Natural killer cell (primary cell): ENCODE measurements around the gene ARHGEF18. TPM values are rescaled to one million over a fixed set of nuclear protein-coding genes. Genes with fewer than 3 reads are reported as not detected.

Source experiments
- ATAC-seq, 3 donors: fragments of 150-1000 bp in 2 of 3; fragments of 200-7000 bp in 1 of 3; cut with Tn5 transposase; 1 replicate in 1 of 3; 2 replicates in 2 of 3; pipeline ENCODE4 v1.10.0; 2021; ENCODE audit warnings: mild to moderate bottlenecking in 2 of 3, moderate library complexity in 2 of 3
- DNase-seq, 2 donors: peaks; one replicate each; pipeline versions ENCODE4 v3.0.0 to v3.0.0-alpha.2; 2013 to 2021; ENCODE audit warnings: mixed read lengths in 1 of 2
- H3K27ac ChIP-seq: one replicate; pipeline ENCODE4 v1.5.1; 2013; ENCODE audit warnings: mild to moderate bottlenecking, low read length
- H3K27me3 ChIP-seq: one replicate; pipeline ENCODE4 v1.6.1; 2013; ENCODE audit warnings: low read length; ENCODE audit not compliant: control insufficient read depth, insufficient read depth
- H3K36me3 ChIP-seq: one replicate; pipeline ENCODE4 v1.6.1; 2013; ENCODE audit warnings: low read length; ENCODE audit not compliant: control insufficient read depth, insufficient read depth
- H3K4me1 ChIP-seq: one replicate; pipeline ENCODE4 v1.6.1; 2013; ENCODE audit warnings: low read length; ENCODE audit not compliant: control insufficient read depth, insufficient read depth
- H3K4me3 ChIP-seq: one replicate; pipeline ENCODE4 v1.5.1; 2013; ENCODE audit warnings: low read length
- H3K9me3 ChIP-seq: one replicate; pipeline ENCODE4 v1.6.1; 2013; ENCODE audit warnings: low read length; ENCODE audit not compliant: control insufficient read depth, insufficient read depth
- H3K27ac Mint-ChIP-seq, 2 donors: one replicate each; pipeline ENCODE4 v1.8.0; 2022; ENCODE audit warnings: mild to moderate bottlenecking in 2 of 2, mixed read lengths in 2 of 2, moderate library complexity in 1 of 2
- H3K27me3 Mint-ChIP-seq, 2 donors: one replicate each; pipeline ENCODE4 v1.8.0; 2022; ENCODE audit warnings: low read depth in 2 of 2, mixed read lengths in 2 of 2
- H3K36me3 Mint-ChIP-seq: one replicate; pipeline ENCODE4 v1.8.0; 2022; ENCODE audit warnings: mixed read lengths
- H3K4me1 Mint-ChIP-seq, 2 donors: one replicate each; pipeline ENCODE4 v1.8.0; 2022; ENCODE audit warnings: mixed read lengths in 2 of 2
- H3K4me3 Mint-ChIP-seq: one replicate; pipeline ENCODE4 v1.8.0; 2022; ENCODE audit warnings: mild to moderate bottlenecking, moderate library complexity, mixed read lengths
- H3K9me3 Mint-ChIP-seq, 2 donors: one replicate each; pipeline ENCODE4 v1.8.0; 2022; ENCODE audit warnings: mixed read lengths in 2 of 2
- WGBS: methylation state at CpG from one replicate; pipeline ENCODE4 v1.1.7; 2013; ENCODE audit warnings: missing lambda C conversion rate; ENCODE audit not compliant: insufficient coverage; 5-methylcytosine and 5-hydroxymethylcytosine counted together
- intact Hi-C: fragments of 100-400 bp; cut with micrococcal nuclease; formaldehyde crosslinking; loops from one replicate; pipeline ENCODE4 v1.14.2; 2022
- total RNA-seq, 4 donors: library from RNA; stranded (reverse); fragments of 120-200 nt in 1 of 4; gene quantifications; one replicate each; pipeline versions ENCODE4 v1.2.3 to v1.2.4, GENCODE V29; 2013 to 2022
- TF ChIP-seq, protein P1 (sequence below): fragments of 200-600 bp; IDR thresholded peaks from one replicate; pipeline ENCODE4 v1.8.0; 2022; ENCODE audit warnings: antibody characterized with exemption

The ARHGEF18 gene
- total RNA-seq, 3 donors from 2014 or later (not counting 1 experiment from before 2014, with no cell fraction given): 53.6 to 61.5 (median 54.1) TPM

DNA sequence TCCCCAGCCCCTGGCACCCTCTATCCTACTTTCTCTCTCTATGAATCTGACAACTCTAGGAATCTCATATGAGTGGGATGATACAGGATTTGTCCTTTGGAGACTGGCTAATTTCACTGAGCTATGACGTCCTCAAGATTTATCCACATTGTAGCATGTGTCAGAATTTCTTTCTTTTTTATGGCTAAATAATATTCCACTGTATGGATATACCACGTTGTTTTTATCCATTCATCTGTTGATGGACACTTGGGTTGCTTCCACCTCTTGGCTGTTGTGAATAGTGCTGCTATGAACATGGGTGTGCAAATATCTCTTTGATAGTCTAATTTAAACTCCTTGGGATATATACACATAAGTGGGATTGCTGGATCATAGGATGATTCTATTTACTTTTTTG is 30.6 kb upstream of the ARHGEF18 start:
- H3K27ac ChIP-seq: no peak overlapping the region
- Mint-ChIP-seq H3K27ac (no peak overlapping the region), H3K4me1 (no peaks in the 10 kb centered on the region), H3K27me3 (peaks cover 0 to 6% of the 10 kb centered on the region in 2 donors), H3K9me3 (peaks cover 0 to 3% of the 10 kb centered on the region in 2 donors), H3K36me3 (no peaks in the 10 kb centered on the region), H3K4me3 (no peak overlapping the region)
- H3K4me1 ChIP-seq: no peaks in the 10 kb centered on the region
- ATAC-seq (no peak), DNase-seq (no peak)
- TF ChIP-seq, protein P1, sequence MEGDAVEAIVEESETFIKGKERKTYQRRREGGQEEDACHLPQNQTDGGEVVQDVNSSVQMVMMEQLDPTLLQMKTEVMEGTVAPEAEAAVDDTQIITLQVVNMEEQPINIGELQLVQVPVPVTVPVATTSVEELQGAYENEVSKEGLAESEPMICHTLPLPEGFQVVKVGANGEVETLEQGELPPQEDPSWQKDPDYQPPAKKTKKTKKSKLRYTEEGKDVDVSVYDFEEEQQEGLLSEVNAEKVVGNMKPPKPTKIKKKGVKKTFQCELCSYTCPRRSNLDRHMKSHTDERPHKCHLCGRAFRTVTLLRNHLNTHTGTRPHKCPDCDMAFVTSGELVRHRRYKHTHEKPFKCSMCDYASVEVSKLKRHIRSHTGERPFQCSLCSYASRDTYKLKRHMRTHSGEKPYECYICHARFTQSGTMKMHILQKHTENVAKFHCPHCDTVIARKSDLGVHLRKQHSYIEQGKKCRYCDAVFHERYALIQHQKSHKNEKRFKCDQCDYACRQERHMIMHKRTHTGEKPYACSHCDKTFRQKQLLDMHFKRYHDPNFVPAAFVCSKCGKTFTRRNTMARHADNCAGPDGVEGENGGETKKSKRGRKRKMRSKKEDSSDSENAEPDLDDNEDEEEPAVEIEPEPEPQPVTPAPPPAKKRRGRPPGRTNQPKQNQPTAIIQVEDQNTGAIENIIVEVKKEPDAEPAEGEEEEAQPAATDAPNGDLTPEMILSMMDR: no peak
- H3K36me3 ChIP-seq: no peaks in the 10 kb centered on the region
- no peaks in the 10 kb centered on the region for H3K27me3 ChIP-seq
- H3K4me3 ChIP-seq: no peak overlapping the region
- 75% methylated on average over 2 of the region's 2 CpGs for WGBS
- no peaks in the 10 kb centered on the region for H3K9me3 ChIP-seq
- intact Hi-C loops: no loop called here

DNA sequence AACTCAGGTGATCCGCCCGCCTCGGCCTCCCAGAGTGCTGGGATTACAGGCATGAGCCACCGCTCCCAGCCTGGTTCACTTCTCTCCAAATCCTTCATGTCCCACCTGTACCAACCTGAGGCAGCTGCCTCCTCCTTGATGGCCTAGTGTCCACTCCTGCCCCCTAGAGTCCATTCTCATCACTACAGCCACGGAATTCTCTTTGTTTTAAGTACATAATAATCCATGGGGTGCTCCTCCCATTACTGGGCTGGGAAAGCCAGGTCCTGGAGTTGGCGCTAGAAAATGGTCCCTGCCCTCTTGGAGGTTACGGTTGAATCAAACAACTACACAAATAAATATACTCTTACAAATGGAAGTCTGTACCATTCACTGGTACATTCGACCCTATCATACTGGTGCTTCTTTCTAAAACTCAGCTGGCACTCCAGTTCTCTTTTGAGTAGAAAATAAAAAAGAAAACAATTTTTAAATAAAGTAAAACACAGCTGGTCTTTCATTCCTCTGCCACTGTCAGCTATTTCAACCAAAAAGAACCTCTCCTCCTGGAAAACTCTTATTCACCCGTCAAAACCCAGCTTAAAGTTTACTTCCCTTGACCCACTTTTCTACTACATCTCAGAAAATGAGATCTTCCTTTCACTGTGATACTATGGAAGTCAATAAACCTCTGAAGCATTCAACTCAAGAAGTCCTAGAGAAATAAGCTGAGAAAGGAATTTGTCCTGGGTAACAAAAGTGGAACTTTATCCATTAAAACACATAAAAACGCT is 22.4 kb upstream of the ARHGEF18 start:
- Mint-ChIP-seq H3K36me3 (no peaks in the 10 kb centered on the region), H3K27ac (no peak overlapping the region), H3K4me1 (no peaks in the 10 kb centered on the region), H3K27me3 (peaks cover 0 to 2% of the 10 kb centered on the region in 2 donors), H3K9me3 (peaks cover 0 to 3% of the 10 kb centered on the region in 2 donors), H3K4me3 (no peak overlapping the region)
- DNase-seq (peak in 1 of 2 donors; percentile 70), ATAC-seq (peak in 2 of 3 donors; percentile 52 to 57)
- intact Hi-C loops: no loop called here
- WGBS: 75% methylated on average over 8 of the region's 10 CpGs
- H3K27ac ChIP-seq: no peak overlapping the region
- TF ChIP-seq, protein P1: peak; percentile 53
- H3K4me3 ChIP-seq: no peak overlapping the region
- no peaks in the 10 kb centered on the region for H3K4me1 ChIP-seq
- no peaks in the 10 kb centered on the region for H3K27me3 ChIP-seq
- no peaks in the 10 kb centered on the region for H3K36me3 ChIP-seq
- H3K9me3 ChIP-seq: no peaks in the 10 kb centered on the region

DNA sequence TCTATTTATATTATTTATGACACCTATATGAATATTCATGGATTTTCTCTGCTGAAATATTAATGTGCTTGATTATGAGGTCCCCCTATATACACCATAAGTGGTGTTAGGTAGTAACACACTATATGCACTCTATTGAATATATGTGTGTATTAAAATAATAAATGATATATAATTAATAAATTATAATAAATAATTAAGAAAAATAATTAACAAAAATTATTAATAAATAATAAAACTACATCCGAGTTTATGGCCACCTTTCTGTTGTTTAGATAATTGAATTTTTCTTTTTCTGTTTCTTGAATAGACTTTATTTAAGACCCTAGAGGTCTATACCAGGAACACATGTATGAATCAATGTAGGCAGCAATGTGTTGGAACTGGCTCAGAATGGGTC is 20.9 kb upstream of the ARHGEF18 start:
- Mint-ChIP-seq H3K4me1 (no peaks in the 10 kb centered on the region), H3K4me3 (no peak overlapping the region), H3K36me3 (no peaks in the 10 kb centered on the region), H3K9me3 (peaks cover 0 to 3% of the 10 kb centered on the region in 2 donors), H3K27ac (no peak overlapping the region), H3K27me3 (peaks cover 0 to 2% of the 10 kb centered on the region in 2 donors)
- Histone ChIP-seq H3K36me3 (no peaks in the 10 kb centered on the region), H3K27ac (no peak overlapping the region), H3K4me1 (no peaks in the 10 kb centered on the region), H3K9me3 (no peaks in the 10 kb centered on the region), H3K4me3 (no peak overlapping the region), H3K27me3 (no peaks in the 10 kb centered on the region)
- TF ChIP-seq, protein P1: no peak
- ATAC-seq: no peak
- DNase-seq: no peak
- no CpG with 5 or more reads among the region's 1 CpG for WGBS
- intact Hi-C loops: no loop called here
